ENCODE measurements around the gene TMEM37.

The TMEM37 gene

GRCh38 chr2:119464981-119465380 is 33.3 kb downstream of the TMEM37 start:
- H3K4me3 ChIP-seq (ENCODE audit: low read depth, low read length): no peak overlapping the region
- no peak for DNase-seq (ENCODE audit: low read depth)
- TF ChIP-seq, protein P1, sequence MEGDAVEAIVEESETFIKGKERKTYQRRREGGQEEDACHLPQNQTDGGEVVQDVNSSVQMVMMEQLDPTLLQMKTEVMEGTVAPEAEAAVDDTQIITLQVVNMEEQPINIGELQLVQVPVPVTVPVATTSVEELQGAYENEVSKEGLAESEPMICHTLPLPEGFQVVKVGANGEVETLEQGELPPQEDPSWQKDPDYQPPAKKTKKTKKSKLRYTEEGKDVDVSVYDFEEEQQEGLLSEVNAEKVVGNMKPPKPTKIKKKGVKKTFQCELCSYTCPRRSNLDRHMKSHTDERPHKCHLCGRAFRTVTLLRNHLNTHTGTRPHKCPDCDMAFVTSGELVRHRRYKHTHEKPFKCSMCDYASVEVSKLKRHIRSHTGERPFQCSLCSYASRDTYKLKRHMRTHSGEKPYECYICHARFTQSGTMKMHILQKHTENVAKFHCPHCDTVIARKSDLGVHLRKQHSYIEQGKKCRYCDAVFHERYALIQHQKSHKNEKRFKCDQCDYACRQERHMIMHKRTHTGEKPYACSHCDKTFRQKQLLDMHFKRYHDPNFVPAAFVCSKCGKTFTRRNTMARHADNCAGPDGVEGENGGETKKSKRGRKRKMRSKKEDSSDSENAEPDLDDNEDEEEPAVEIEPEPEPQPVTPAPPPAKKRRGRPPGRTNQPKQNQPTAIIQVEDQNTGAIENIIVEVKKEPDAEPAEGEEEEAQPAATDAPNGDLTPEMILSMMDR (IDR thresholded peaks at IDR 0.05; ENCODE audit: control insufficient read depth, extremely low read depth, insufficient read depth): no peak

- no peak overlapping the region for H3K4me3 ChIP-seq (ENCODE audit: low read depth, low read length)
- TF ChIP-seq, protein P1 (IDR thresholded peaks at IDR 0.05; ENCODE audit: control insufficient read depth, extremely low read depth, insufficient read depth): no peak
- DNase-seq (ENCODE audit: low read depth): no peak
These were observed 34.0 kb downstream of the TMEM37 start for GRCh38 chr2:119465687-119466086.

DNA sequence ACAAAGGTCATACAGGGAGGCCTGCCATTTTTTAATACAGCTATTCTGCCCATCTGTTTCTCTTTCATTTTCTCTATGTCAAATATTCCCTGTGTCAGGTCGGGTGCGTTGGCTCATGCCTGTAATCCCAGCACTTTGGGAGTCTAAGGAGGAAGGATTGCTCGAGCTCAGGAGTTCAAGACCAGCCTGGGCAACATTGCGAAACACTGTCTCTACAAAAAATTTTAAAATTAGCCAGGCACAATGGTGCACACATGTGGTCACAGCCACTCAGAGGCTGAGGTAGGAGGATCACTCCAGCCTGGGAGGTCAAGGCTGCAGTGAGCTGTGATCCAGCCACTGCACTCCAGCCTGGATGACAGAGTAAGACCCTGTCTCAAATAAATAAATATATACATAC is 34.7 kb downstream of the TMEM37 start:
- DNase-seq (ENCODE audit: low read depth): no peak
- TF ChIP-seq, protein P1 (IDR thresholded peaks at IDR 0.05; ENCODE audit: control insufficient read depth, extremely low read depth, insufficient read depth): no peak
- no peak overlapping the region for H3K4me3 ChIP-seq (ENCODE audit: low read depth, low read length)

GRCh38 chr2:119468154-119468955 is 36.7 kb downstream of the TMEM37 start:
- TF ChIP-seq, protein P1 (IDR thresholded peaks at IDR 0.05; ENCODE audit: control insufficient read depth, extremely low read depth, insufficient read depth): no peak
- DNase-seq (ENCODE audit: low read depth): no peak
- no peak overlapping the region for H3K4me3 ChIP-seq (ENCODE audit: low read depth, low read length)

DNA sequence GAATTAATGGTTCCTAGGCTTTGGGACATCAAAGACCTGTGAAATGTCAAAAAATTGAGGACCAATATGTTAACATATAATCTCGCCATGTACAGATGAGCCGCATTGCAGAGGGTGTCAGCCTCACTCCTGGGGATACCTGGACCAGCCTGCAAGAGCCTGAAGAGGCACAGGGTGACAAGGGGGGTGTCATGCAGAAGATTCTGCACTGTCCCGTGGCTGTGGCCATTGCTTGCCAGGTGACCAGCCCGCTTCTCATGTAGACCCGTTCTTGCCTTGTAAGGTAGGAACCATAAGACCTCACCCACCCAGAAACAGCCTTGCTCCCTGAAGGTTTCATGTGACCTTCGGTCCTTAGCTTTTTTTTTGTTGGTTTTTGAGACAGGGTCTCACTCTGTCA is 37.5 kb downstream of the TMEM37 start:
- DNase-seq (ENCODE audit: low read depth): no peak
- H3K4me3 ChIP-seq (ENCODE audit: low read depth, low read length): no peak overlapping the region
- TF ChIP-seq, protein P1 (IDR thresholded peaks at IDR 0.05; ENCODE audit: control insufficient read depth, extremely low read depth, insufficient read depth): no peak

GRCh38 chr2:119469661-119470297 is 38.1 kb downstream of the TMEM37 start:
- TF ChIP-seq, protein P1 (IDR thresholded peaks at IDR 0.05; ENCODE audit: control insufficient read depth, extremely low read depth, insufficient read depth): no peak
- no peak overlapping the region for H3K4me3 ChIP-seq (ENCODE audit: low read depth, low read length)
- no peak for DNase-seq (ENCODE audit: low read depth)

All from LNCaP clone FGC (cell line).